CD14-positive monocyte (primary cell): ENCODE results near the gene MED4. TPM values are rescaled to one million over a fixed set of nuclear protein-coding genes. Genes with fewer than 3 reads are reported as not detected.

Experiments
- DNase-seq, 3 donors: peaks; one replicate each; pipeline ENCODE4 v3.0.0-alpha.2; 2011 to 2022
- H2AFZ ChIP-seq: 2 replicates; pipeline ENCODE4 v1.6.0; 2012; ENCODE audit warnings: mild to moderate bottlenecking, low read depth, low read length, inconsistent platforms; ENCODE audit not compliant: insufficient read depth, poor library complexity, severe bottlenecking
- H3K27ac ChIP-seq, 2 donors: 1 replicate in 1 of 2; 2 replicates in 1 of 2; pipeline ENCODE4 v1.5.1; 2012 to 2013; ENCODE audit warnings: low read length in 2 of 2, control low read depth in 1 of 2, inconsistent platforms in 1 of 2, low read depth in 1 of 2, mild to moderate bottlenecking in 1 of 2
- H3K27me3 ChIP-seq, 2 donors: one replicate each; pipeline versions ENCODE4 v1.6.0 to v1.6.1; 2011 to 2013; ENCODE audit warnings: low read length in 2 of 2; ENCODE audit not compliant: control insufficient read depth in 2 of 2, insufficient read depth in 2 of 2
- H3K36me3 ChIP-seq, 2 donors: replicated peaks in 1 of 2; 1 replicate in 1 of 2; 2 replicates in 1 of 2; pipeline versions ENCODE4 v1.5.1 to v1.6.1; 2012 to 2013; ENCODE audit warnings: low read length in 2 of 2, control low read depth in 1 of 2, inconsistent platforms in 1 of 2, mild to moderate bottlenecking in 1 of 2; ENCODE audit not compliant: insufficient read depth in 2 of 2, control insufficient read depth in 1 of 2
- H3K4me1 ChIP-seq, 2 donors: 1 replicate in 1 of 2; 2 replicates in 1 of 2; pipeline versions ENCODE4 v1.5.1 to v1.6.1; 2012 to 2013; ENCODE audit warnings: low read length in 2 of 2, control low read depth in 1 of 2, inconsistent platforms in 1 of 2, mild to moderate bottlenecking in 1 of 2, moderate library complexity in 1 of 2; ENCODE audit not compliant: insufficient read depth in 2 of 2, control insufficient read depth in 1 of 2
- H3K4me2 ChIP-seq: replicated peaks from 2 replicates; pipeline ENCODE3; 2012; ENCODE audit warnings: low read length, moderate library complexity, mild to moderate bottlenecking; ENCODE audit not compliant: poor library complexity, severe bottlenecking; ENCODE audit errors: extremely low read depth
- H3K4me3 ChIP-seq, 3 experiments: fragments of 200-600 bp in 1 of 3; sonication (generic) in 1 of 3; replicated peaks in 1 of 3; 1 replicate in 2 of 3; 2 replicates in 1 of 3; pipeline ENCODE4 v1.5.1; 2011 to 2013; ENCODE audit warnings: low read length in 3 of 3, mild to moderate bottlenecking in 3 of 3, control low read depth in 2 of 3, low read depth in 2 of 3, inconsistent platforms in 1 of 3, moderate library complexity in 1 of 3
- H3K79me2 ChIP-seq: 2 replicates; pipeline ENCODE4 v1.6.0; 2012; ENCODE audit warnings: mild to moderate bottlenecking, control low read depth, inconsistent platforms, low read length, moderate library complexity; ENCODE audit not compliant: insufficient read depth
- H3K9ac ChIP-seq: 2 replicates; pipeline ENCODE4 v1.6.0; 2017; ENCODE audit warnings: low read length, mild to moderate bottlenecking; ENCODE audit not compliant: insufficient read depth, poor library complexity, severe bottlenecking
- H3K9me3 ChIP-seq, 2 donors: replicated peaks in 1 of 2; 1 replicate in 1 of 2; 2 replicates in 1 of 2; pipeline versions ENCODE4 v1.5.1 to v1.6.1; 2012 to 2013; ENCODE audit warnings: low read length in 2 of 2, control low read depth in 1 of 2; ENCODE audit not compliant: control insufficient read depth in 1 of 2, insufficient read depth in 1 of 2
- H4K20me1 ChIP-seq: 2 replicates; pipeline ENCODE4 v1.6.0; 2012; ENCODE audit warnings: mild to moderate bottlenecking, low read length, control low read depth, moderate library complexity; ENCODE audit not compliant: insufficient read depth
- H3K27ac Mint-ChIP-seq, 7 donors: one replicate each; pipeline ENCODE4 v1.8.0; 2020; ENCODE audit warnings: mild to moderate bottlenecking in 7 of 7, mixed read lengths in 7 of 7, moderate library complexity in 6 of 7, inconsistent platforms in 2 of 7
- H3K27me3 Mint-ChIP-seq, 3 donors: one replicate each; pipeline ENCODE4 v1.8.0; 2021 to 2022; ENCODE audit warnings: low read depth in 3 of 3, mild to moderate bottlenecking in 3 of 3, mixed read lengths in 3 of 3, moderate library complexity in 3 of 3, inconsistent platforms in 1 of 3
- H3K36me3 Mint-ChIP-seq, 2 donors: one replicate each; pipeline ENCODE4 v1.8.0; 2020; ENCODE audit warnings: mixed read lengths in 2 of 2, inconsistent platforms in 1 of 2, mild to moderate bottlenecking in 1 of 2
- H3K4me1 Mint-ChIP-seq: one replicate; pipeline ENCODE4 v1.8.0; 2020; ENCODE audit warnings: mild to moderate bottlenecking, mixed read lengths
- H3K4me3 Mint-ChIP-seq, 2 donors: one replicate each; pipeline ENCODE4 v1.8.0; 2020; ENCODE audit warnings: mild to moderate bottlenecking in 2 of 2, mixed read lengths in 2 of 2, moderate library complexity in 1 of 2
- H3K9me3 Mint-ChIP-seq, 7 donors: one replicate each; pipeline ENCODE4 v1.8.0; 2020 to 2022; ENCODE audit warnings: mixed read lengths in 7 of 7, mild to moderate bottlenecking in 6 of 7, moderate library complexity in 6 of 7, inconsistent platforms in 2 of 7
- intact Hi-C, 2 donors: fragments of 100-400 bp; cut with micrococcal nuclease; formaldehyde crosslinking; loops; one replicate each; pipeline versions ENCODE4 v1.15.0 to v1.15.1; 2023
- polyA plus RNA-seq, 3 donors: library from polyadenylated mRNA; depleted of rRNA in 1 of 3; unstranded in 2 of 3; stranded (reverse) in 1 of 3; fragments of 300-500 nt in 2 of 3; fragments of >200 nt in 1 of 3; fragmentation: Illumina TruSeq in 2 of 3; gene quantifications; 1 replicate in 2 of 3; 2 replicates in 1 of 3; pipeline ENCODE4 v1.2.3, GENCODE V29; 2012 to 2021
- small RNA-seq: library from RNA; depleted of rRNA; stranded (forward); fragments of <200 nt; gene quantifications from one replicate; pipeline ENCODE3, GENCODE V24; 2012; ENCODE audit warnings: low read depth; ENCODE audit not compliant: insufficient read length
- TF ChIP-seq, protein P1 (sequence below): fragments of 200-600 bp; IDR thresholded peaks from one replicate; pipeline ENCODE4 v1.8.0; 2022; ENCODE audit warnings: antibody characterized with exemption, mild to moderate bottlenecking

MED4 gene
- polyA plus RNA-seq, 3 donors, result 28.4 to 53.8 (median 50.8) TPM

- no peak for DNase-seq
- H3K9ac ChIP-seq, result no peak overlapping the region
- no peak overlapping the region for H3K4me3 Mint-ChIP-seq
- no peak overlapping the region for H3K4me2 ChIP-seq
- H3K4me1 ChIP-seq, result no peaks in the 10 kb centered on the region
- no peak overlapping the region for H3K27ac Mint-ChIP-seq
- no peak overlapping the region for H2AFZ ChIP-seq
- no peaks in the 10 kb centered on the region for H3K4me1 Mint-ChIP-seq
- peaks cover 16 to 36% (median 25%) of the 10 kb centered on the region in 7 donors for H3K9me3 Mint-ChIP-seq
- no peak overlapping the region for H3K4me3 ChIP-seq
- H3K79me2 ChIP-seq, result no peaks in the 10 kb centered on the region
- peaks cover 15 to 28% of the 10 kb centered on the region in 2 donors for H3K36me3 Mint-ChIP-seq
- H3K27ac ChIP-seq, result no peak overlapping the region
- H3K27me3 Mint-ChIP-seq, result peaks cover 0 to 3% (median 0%) of the 10 kb centered on the region in 3 donors
- intact Hi-C loops, result no loop called here
- no peaks in the 10 kb centered on the region for H3K27me3 ChIP-seq
- H3K36me3 ChIP-seq, result peaks cover 0 to 29% of the 10 kb centered on the region in 2 donors
- no peaks in the 10 kb centered on the region for H4K20me1 ChIP-seq
- TF ChIP-seq, protein P1, sequence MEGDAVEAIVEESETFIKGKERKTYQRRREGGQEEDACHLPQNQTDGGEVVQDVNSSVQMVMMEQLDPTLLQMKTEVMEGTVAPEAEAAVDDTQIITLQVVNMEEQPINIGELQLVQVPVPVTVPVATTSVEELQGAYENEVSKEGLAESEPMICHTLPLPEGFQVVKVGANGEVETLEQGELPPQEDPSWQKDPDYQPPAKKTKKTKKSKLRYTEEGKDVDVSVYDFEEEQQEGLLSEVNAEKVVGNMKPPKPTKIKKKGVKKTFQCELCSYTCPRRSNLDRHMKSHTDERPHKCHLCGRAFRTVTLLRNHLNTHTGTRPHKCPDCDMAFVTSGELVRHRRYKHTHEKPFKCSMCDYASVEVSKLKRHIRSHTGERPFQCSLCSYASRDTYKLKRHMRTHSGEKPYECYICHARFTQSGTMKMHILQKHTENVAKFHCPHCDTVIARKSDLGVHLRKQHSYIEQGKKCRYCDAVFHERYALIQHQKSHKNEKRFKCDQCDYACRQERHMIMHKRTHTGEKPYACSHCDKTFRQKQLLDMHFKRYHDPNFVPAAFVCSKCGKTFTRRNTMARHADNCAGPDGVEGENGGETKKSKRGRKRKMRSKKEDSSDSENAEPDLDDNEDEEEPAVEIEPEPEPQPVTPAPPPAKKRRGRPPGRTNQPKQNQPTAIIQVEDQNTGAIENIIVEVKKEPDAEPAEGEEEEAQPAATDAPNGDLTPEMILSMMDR, result no peak
- H3K9me3 ChIP-seq, result peaks cover 19 to 27% of the 10 kb centered on the region in 2 donors
These were observed 66.8 kb downstream of the MED4 start for GRCh38 chr13:48028066-48028465.

Small RNA genes within 50 kb of the gene (small RNA-seq; reads per million reads assigned to genes)
- gene POLR2KP2, result not detected

Other genes starting within 250 kb of the MED4 start
- 10 to 100 TPM; 15.0 to 37.2 (median 34.3) TPM for gene SUCLA2, start 93.8 kb downstream of the MED4 start, polyA plus RNA-seq
- 10 to 100 TPM in 2 of 3 donors, 1 to 10 TPM in 1; 5.1 to 13.3 (median 12.6) TPM for gene NUDT15, start 57.4 kb downstream of the MED4 start, polyA plus RNA-seq
- 1,000 to 10,000 TPM in 2 of 3 donors, 100 to 1,000 TPM in 1; 702 to 1,657 (median 1,502) TPM for gene ITM2B, start 138.1 kb upstream of the MED4 start, polyA plus RNA-seq
- gene RB1, start 208.6 kb upstream of the MED4 start, polyA plus RNA-seq, result 10 to 100 TPM; 18.4 to 38.8 (median 29.9) TPM